22Rv1 (cell line): ENCODE results near the gene NFIA.

Experiments
- ZFX ChIP-seq: fragments of 450-650 bp; IDR thresholded peaks from 2 replicates; pipeline ENCODE4 v1.6.1; 2017; ENCODE audit warnings: antibody characterized with exemption, borderline replicate concordance
- TF ChIP-seq, protein P1 (sequence below): fragments of 450-650 bp; IDR thresholded peaks from 2 replicates; pipeline ENCODE4 v1.5.1; 2017; ENCODE audit warnings: mild to moderate bottlenecking

DNA sequence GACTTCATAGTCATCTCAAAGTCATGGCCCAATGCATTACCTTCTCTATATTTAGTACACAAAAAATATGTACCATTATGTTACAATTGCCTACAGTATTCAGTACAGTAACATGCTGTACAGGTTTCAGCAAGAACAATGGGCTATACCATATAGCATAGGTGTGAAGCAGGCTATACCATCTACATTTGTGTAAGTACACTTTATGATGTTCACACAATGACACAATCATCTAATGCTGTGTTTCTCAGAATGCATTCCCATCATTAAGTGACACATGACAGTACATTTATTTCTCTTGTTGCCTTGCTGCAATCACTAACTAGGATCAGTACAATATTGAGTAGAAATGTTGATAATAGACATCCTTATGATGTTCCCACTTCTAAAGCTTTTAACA is 46.5 kb upstream of the NFIA start:
- TF ChIP-seq, protein P1, sequence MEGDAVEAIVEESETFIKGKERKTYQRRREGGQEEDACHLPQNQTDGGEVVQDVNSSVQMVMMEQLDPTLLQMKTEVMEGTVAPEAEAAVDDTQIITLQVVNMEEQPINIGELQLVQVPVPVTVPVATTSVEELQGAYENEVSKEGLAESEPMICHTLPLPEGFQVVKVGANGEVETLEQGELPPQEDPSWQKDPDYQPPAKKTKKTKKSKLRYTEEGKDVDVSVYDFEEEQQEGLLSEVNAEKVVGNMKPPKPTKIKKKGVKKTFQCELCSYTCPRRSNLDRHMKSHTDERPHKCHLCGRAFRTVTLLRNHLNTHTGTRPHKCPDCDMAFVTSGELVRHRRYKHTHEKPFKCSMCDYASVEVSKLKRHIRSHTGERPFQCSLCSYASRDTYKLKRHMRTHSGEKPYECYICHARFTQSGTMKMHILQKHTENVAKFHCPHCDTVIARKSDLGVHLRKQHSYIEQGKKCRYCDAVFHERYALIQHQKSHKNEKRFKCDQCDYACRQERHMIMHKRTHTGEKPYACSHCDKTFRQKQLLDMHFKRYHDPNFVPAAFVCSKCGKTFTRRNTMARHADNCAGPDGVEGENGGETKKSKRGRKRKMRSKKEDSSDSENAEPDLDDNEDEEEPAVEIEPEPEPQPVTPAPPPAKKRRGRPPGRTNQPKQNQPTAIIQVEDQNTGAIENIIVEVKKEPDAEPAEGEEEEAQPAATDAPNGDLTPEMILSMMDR, result no peak
- TF ChIP-seq ZFX, result no peak
